ENCODE results near the gene LRFN3.

Gene LRFN3

DNA sequence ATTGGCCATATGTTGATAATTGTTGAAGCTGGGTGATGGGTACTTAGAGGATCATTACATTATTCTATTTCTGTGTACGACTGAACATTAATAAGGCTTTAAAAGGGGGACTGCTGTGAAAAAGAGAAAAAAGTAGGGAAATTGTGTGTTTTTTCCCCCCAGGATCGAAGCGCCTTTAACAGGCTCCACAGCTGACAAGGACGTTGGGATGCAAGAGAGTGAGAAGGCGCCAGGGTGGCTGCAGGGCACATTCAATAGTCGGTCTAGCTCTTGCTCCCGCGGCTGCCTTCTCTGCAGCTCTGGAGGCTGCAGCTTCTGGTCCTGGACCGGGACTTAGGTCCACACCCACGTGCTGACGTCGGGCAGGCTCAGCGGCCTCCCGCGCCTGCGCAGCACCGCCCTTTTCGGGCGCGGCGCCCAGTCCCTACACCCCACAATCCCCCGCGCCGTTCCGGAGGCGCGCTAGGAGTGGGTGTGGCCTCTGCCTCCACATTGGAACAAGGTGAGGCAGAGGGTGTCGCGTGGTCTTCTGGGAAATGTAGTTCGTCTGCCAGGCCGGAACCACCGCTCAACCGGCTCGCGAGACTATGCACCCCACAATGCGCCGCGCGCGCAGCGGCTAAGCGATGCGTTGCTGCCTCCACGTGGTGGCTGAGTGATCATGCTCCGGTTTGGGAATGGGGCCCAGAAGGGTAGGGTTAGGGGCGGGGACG, 4.9 kb upstream of the LRFN3 start:
- H3K4me3 ChIP-seq (ENCODE audit: low read length): peak overlapping the region; percentile 70
- H3K27ac ChIP-seq (ENCODE audit: low read length): peak overlapping the region; percentile 90
- no peaks in the 10 kb centered on the region for H3K36me3 ChIP-seq (ENCODE audit: insufficient read depth, low read depth, low read length)
- H3K9me3 ChIP-seq (ENCODE audit: insufficient read depth, low read depth, low read length): no peaks in the 10 kb centered on the region
- peaks cover 18% of the 10 kb centered on the region; the same call in 1 of the 2 replicates for H3K4me1 ChIP-seq (ENCODE audit: insufficient read depth, low read length)
- H3K9ac ChIP-seq (ENCODE audit: low read depth, low read length): peak overlapping the region; percentile 87; the same call in 1 of the 2 replicates
- no peaks in the 10 kb centered on the region for H3K27me3 ChIP-seq (ENCODE audit: insufficient read depth, low read length)

DNA sequence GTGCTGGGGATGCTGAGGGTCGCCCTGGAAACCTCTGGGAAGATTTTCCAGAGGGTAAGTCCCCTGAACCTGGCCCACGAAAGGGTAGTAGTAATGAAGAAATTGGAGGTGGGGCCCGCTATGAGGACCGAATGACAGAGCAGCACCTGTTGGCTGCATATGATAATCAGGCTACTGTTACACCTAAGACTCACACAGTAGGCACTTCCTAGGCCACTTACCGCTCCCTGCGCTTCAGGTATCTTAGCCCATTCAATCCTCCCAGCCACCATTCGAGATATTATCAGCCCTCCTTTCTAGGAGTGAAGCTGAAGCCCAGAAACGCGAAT, 4.3 kb upstream of the LRFN3 start:
- Histone ChIP-seq H3K9me3 (ENCODE audit: insufficient read depth, low read depth, low read length) (no peaks in the 10 kb centered on the region), H3K4me1 (ENCODE audit: insufficient read depth, low read length) (peaks cover 18% of the 10 kb centered on the region; the same call in 1 of the 2 replicates), H3K27me3 (ENCODE audit: insufficient read depth, low read length) (no peaks in the 10 kb centered on the region), H3K36me3 (ENCODE audit: insufficient read depth, low read depth, low read length) (no peaks in the 10 kb centered on the region), H3K9ac (ENCODE audit: low read depth, low read length) (peak overlapping the region; percentile 62), H3K4me3 (ENCODE audit: low read length) (peak overlapping the region; percentile 56), H3K27ac (ENCODE audit: low read length) (peak overlapping the region; percentile 73)

DNA sequence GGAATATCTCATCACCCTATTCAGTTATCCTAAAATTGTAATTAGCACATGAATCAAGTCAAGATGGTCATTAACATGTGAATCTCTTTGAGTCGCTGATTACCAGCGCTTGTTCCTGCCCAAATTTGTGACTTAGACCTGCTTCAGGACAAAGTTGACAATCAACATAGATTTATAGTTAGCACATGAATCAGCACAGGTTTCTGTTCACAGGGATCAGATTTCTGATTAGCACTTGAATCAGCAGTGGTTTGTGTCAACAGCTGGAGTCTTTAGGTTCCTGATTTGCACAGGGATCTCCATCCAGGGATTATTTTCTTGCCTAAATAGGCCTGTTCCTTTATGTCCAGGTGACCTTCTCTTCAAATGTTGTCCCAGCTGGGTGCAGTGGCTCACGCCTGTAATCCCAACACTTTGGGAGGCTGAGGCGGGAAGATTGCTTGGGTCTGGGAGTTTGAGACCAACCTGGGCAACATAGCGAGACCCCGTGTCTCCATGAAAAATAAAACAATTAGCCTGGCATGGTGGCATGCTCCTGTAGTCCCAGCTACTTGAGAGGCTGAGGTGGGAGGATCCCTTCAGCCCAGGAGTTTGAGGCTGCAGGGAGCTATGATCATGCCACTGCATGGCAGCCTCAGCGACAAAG, 3.8 kb upstream of the LRFN3 start:
- Histone ChIP-seq H3K4me3 (ENCODE audit: low read length) (peak overlapping the region; percentile 56), H3K36me3 (ENCODE audit: insufficient read depth, low read depth, low read length) (no peaks in the 10 kb centered on the region), H3K9ac (ENCODE audit: low read depth, low read length) (peak overlapping the region; percentile 62), H3K9me3 (ENCODE audit: insufficient read depth, low read depth, low read length) (no peaks in the 10 kb centered on the region), H3K27me3 (ENCODE audit: insufficient read depth, low read length) (no peaks in the 10 kb centered on the region), H3K4me1 (ENCODE audit: insufficient read depth, low read length) (peaks cover 18% of the 10 kb centered on the region; the same call in 1 of the 2 replicates), H3K27ac (ENCODE audit: low read length) (peak overlapping the region; percentile 73)

- Histone ChIP-seq H3K9me3 (ENCODE audit: insufficient read depth, low read depth, low read length) (no peaks in the 10 kb centered on the region), H3K4me1 (ENCODE audit: insufficient read depth, low read length) (peaks cover 12% of the 10 kb centered on the region; the same call in 1 of the 2 replicates), H3K27ac (ENCODE audit: low read length) (no peak overlapping the region), H3K27me3 (ENCODE audit: insufficient read depth, low read length) (no peaks in the 10 kb centered on the region), H3K36me3 (ENCODE audit: insufficient read depth, low read depth, low read length) (no peaks in the 10 kb centered on the region; the same call in 1 of the 2 replicates), H3K9ac (ENCODE audit: low read depth, low read length) (peak overlapping the region; percentile 83), H3K4me3 (ENCODE audit: low read length) (peak overlapping the region; percentile 91)
Observed at GRCh38 chr19:35936738-35937268, 629 bp downstream of the LRFN3 start.

DNA sequence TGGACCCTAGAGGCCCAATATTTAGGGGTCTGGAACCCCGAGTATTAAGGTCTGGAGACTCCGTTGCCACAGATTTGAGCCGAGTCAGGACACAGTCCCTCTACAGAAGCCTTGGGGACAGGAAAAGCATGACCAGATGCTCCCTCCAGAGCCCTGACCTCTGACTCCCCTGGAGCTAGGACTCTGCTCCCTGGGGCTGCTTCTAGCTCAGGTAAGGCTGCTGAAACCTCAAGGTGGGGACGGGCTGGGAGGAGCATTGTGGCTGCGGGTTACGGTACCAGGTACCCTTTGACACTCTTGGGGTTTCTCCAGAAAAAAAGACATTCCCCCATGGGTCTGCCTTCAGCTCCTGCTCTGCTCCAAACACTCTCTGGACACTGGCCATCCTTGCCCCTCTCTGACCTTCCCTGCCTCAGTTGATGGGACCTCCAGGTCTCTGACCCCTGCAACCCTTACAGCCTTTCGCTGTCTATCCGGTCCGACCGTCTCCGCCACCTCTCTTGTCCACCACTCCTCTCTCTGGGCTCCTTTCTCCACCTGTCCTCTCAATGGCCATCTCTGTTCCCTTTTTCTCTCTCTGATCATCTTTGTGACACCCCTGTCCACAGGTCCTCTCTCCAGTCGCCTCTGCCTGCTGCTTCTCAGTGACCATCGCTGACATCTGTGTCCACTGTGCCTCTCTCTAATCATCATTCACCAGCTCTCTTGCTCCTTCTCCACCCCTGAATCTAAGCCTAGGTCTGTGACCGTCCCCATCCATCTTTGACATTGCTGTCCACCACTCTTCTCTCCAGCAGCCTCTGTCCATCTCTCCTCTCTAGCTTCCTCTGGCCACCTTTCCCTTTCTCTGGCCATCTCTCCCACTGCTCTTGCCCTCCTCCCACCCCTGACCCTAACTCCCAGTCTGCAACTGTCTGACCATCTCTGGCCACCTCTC, 1.4 kb downstream of the LRFN3 start:
- H3K9me3 ChIP-seq (ENCODE audit: insufficient read depth, low read depth, low read length): no peaks in the 10 kb centered on the region
- H3K27ac ChIP-seq (ENCODE audit: low read length): no peak overlapping the region
- peak overlapping the region; percentile 83; the same call in 1 of the 2 replicates for H3K9ac ChIP-seq (ENCODE audit: low read depth, low read length)
- peaks cover 3% of the 10 kb centered on the region; the same call in 1 of the 2 replicates for H3K36me3 ChIP-seq (ENCODE audit: insufficient read depth, low read depth, low read length)
- H3K4me3 ChIP-seq (ENCODE audit: low read length): peak overlapping the region; percentile 91
- no peaks in the 10 kb centered on the region for H3K27me3 ChIP-seq (ENCODE audit: insufficient read depth, low read length)
- peaks cover 4% of the 10 kb centered on the region; the same call in 1 of the 2 replicates for H3K4me1 ChIP-seq (ENCODE audit: insufficient read depth, low read length)

- Histone ChIP-seq H3K27ac (ENCODE audit: low read length) (no peak overlapping the region), H3K4me3 (ENCODE audit: low read length) (peak overlapping the region; percentile 91), H3K9me3 (ENCODE audit: insufficient read depth, low read depth, low read length) (no peaks in the 10 kb centered on the region), H3K36me3 (ENCODE audit: insufficient read depth, low read depth, low read length) (peaks cover 9% of the 10 kb centered on the region; the same call in 1 of the 2 replicates), H3K9ac (ENCODE audit: low read depth, low read length) (no peak overlapping the region), H3K27me3 (ENCODE audit: insufficient read depth, low read length) (no peaks in the 10 kb centered on the region), H3K4me1 (ENCODE audit: insufficient read depth, low read length) (0 out of 2 replicates have a peak, but pooled peaks cover 4% of the 10 kb centered on the region)
Observed at GRCh38 chr19:35938282-35939224, 2.4 kb downstream of the LRFN3 start.

DNA sequence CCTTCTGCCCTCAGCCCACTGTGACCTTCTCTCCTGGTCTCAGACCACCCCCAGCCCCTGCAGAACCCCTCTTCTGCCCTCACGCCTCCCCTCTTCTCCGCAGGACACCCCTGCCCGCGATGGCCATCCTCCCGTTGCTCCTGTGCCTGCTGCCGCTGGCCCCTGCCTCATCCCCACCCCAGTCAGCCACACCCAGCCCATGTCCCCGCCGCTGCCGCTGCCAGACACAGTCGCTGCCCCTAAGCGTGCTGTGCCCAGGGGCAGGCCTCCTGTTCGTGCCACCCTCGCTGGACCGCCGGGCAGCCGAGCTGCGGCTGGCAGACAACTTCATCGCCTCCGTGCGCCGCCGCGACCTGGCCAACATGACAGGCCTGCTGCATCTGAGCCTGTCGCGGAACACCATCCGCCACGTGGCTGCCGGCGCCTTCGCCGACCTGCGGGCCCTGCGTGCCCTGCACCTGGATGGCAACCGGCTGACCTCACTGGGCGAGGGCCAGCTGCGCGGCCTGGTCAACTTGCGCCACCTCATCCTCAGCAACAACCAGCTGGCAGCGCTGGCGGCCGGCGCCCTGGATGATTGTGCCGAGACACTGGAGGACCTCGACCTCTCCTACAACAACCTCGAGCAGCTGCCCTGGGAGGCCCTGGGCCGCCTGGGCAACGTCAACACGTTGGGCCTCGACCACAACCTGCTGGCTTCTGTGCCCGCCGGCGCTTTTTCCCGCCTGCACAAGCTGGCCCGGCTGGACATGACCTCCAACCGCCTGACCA, 3.3 kb downstream of the LRFN3 start:
- H3K27ac ChIP-seq (ENCODE audit: low read length): no peak overlapping the region

DNA sequence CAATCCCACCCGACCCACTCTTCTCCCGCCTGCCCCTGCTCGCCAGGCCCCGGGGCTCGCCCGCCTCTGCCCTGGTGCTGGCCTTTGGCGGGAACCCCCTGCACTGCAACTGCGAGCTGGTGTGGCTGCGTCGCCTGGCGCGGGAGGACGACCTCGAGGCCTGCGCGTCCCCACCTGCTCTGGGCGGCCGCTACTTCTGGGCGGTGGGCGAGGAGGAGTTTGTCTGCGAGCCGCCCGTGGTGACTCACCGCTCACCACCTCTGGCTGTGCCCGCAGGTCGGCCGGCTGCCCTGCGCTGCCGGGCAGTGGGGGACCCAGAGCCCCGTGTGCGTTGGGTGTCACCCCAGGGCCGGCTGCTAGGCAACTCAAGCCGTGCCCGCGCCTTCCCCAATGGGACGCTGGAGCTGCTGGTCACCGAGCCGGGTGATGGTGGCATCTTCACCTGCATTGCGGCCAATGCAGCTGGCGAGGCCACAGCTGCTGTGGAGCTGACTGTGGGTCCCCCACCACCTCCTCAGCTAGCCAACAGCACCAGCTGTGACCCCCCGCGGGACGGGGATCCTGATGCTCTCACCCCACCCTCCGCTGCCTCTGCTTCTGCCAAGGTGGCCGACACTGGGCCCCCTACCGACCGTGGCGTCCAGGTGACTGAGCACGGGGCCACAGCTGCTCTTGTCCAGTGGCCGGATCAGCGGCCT, 4.1 kb downstream of the LRFN3 start:
- no peak overlapping the region for H3K27ac ChIP-seq (ENCODE audit: low read length)
- 0 out of 2 replicates have a peak, but pooled peaks cover 4% of the 10 kb centered on the region for H3K4me1 ChIP-seq (ENCODE audit: insufficient read depth, low read length)
- H3K9ac ChIP-seq (ENCODE audit: low read depth, low read length): no peak overlapping the region
- no peaks in the 10 kb centered on the region for H3K9me3 ChIP-seq (ENCODE audit: insufficient read depth, low read depth, low read length)
- peaks cover 9% of the 10 kb centered on the region; the same call in 1 of the 2 replicates for H3K36me3 ChIP-seq (ENCODE audit: insufficient read depth, low read depth, low read length)
- no peak overlapping the region for H3K4me3 ChIP-seq (ENCODE audit: low read length)
- no peaks in the 10 kb centered on the region for H3K27me3 ChIP-seq (ENCODE audit: insufficient read depth, low read length)

More for the DNA sequence above, 3.3 kb downstream of the LRFN3 start:
- Histone ChIP-seq H3K27me3 (ENCODE audit: insufficient read depth, low read length) (no peaks in the 10 kb centered on the region), H3K36me3 (ENCODE audit: insufficient read depth, low read depth, low read length) (peaks cover 9% of the 10 kb centered on the region; the same call in 1 of the 2 replicates), H3K9me3 (ENCODE audit: insufficient read depth, low read depth, low read length) (no peaks in the 10 kb centered on the region), H3K9ac (ENCODE audit: low read depth, low read length) (no peak overlapping the region), H3K4me1 (ENCODE audit: insufficient read depth, low read length) (0 out of 2 replicates have a peak, but pooled peaks cover 4% of the 10 kb centered on the region), H3K4me3 (ENCODE audit: low read length) (no peak overlapping the region)

- Histone ChIP-seq H3K9ac (ENCODE audit: low read depth, low read length) (no peak overlapping the region), H3K27ac (ENCODE audit: low read length) (no peak overlapping the region), H3K27me3 (ENCODE audit: insufficient read depth, low read length) (no peaks in the 10 kb centered on the region), H3K4me1 (ENCODE audit: insufficient read depth, low read length) (0 out of 2 replicates have a peak, but pooled peaks cover 2% of the 10 kb centered on the region), H3K4me3 (ENCODE audit: low read length) (no peak overlapping the region), H3K36me3 (ENCODE audit: insufficient read depth, low read depth, low read length) (peaks cover 9% of the 10 kb centered on the region; the same call in 1 of the 2 replicates), H3K9me3 (ENCODE audit: insufficient read depth, low read depth, low read length) (no peaks in the 10 kb centered on the region)
Observed at GRCh38 chr19:35940839-35941238, 4.7 kb downstream of the LRFN3 start.
